A673 (cell line): ENCODE results near the gene LUC7L2. TPM values are rescaled to one million over a fixed set of nuclear protein-coding genes. Genes with fewer than 3 reads are reported as not detected.
A peak's percentile ranks its signal among the peaks of the same experiment; 100 is the strongest.
"Not testable (repeated sequence)": the region's sequence is repeated elsewhere in the genome, so short reads cannot be mapped to it uniquely, and the experiment has no call there.

ENCODE experiments used
- BruUV-seq: library from RNA; stranded (reverse); fragments of 400-500 nt; replicated peaks from 2 replicates; lab custom pipeline; 2021; lab: Mats Ljungman, UMichigan
- CTCF ChIA-PET: fragments of 300-600 bp; sonication (Branson Sonifier 250); formaldehyde crosslinking; loops from one replicate; lab custom pipeline; 2022; ENCODE audit warnings: antibody characterized with exemption; lab: Charles Lee
- POLR2A ChIA-PET: fragments of 300-600 bp; sonication (Branson Sonifier 250); formaldehyde crosslinking; loops from one replicate; lab custom pipeline; 2022; ENCODE audit warnings: antibody characterized with exemption; ENCODE audit not compliant: low non-redundant PET; lab: Charles Lee
- DNase-seq: peaks from one replicate; pipeline ENCODE4 v3.0.0-alpha.2; 2015; ENCODE audit warnings: low spot score
- H3K27ac ChIP-seq: fragments of 200-600 bp; sonication (generic); 2 replicates; pipeline ENCODE4 v1.5.1; 2016; ENCODE audit warnings: mixed run types, low read depth, mild to moderate bottlenecking, mixed read lengths, antibody characterized with exemption, low read length; ENCODE audit not compliant: poor library complexity, severe bottlenecking
- H3K27me3 ChIP-seq: fragments of 200-600 bp; sonication (generic); replicated peaks from 2 replicates; pipeline ENCODE4 v1.6.1; 2017; ENCODE audit warnings: mixed run types, low read depth, mild to moderate bottlenecking, mixed read lengths, antibody characterized with exemption, low read length; ENCODE audit not compliant: insufficient read depth, poor library complexity
- H3K36me3 ChIP-seq: fragments of 200-600 bp; sonication (generic); 2 replicates; pipeline ENCODE4 v1.6.1; 2016; ENCODE audit warnings: mixed run types, mild to moderate bottlenecking, mixed read lengths, antibody characterized with exemption, low read length; ENCODE audit not compliant: insufficient read depth, poor library complexity, severe bottlenecking
- H3K4me1 ChIP-seq: fragments of 200-600 bp; sonication (generic); 2 replicates; pipeline ENCODE4 v1.6.1; 2017; ENCODE audit warnings: mixed run types, mild to moderate bottlenecking, mixed read lengths, antibody characterized with exemption, low read length; ENCODE audit not compliant: insufficient read depth, poor library complexity, severe bottlenecking
- H3K4me3 ChIP-seq: fragments of 200-600 bp; sonication (generic); 2 replicates; pipeline ENCODE4 v1.5.1; 2016; ENCODE audit warnings: low read depth, mixed run types, mild to moderate bottlenecking, mixed read lengths, low read length; ENCODE audit not compliant: poor library complexity, severe bottlenecking
- H3K9me3 ChIP-seq: fragments of 200-600 bp; sonication (generic); 2 replicates; pipeline ENCODE4 v1.6.1; 2016; ENCODE audit warnings: mixed run types, low read depth, mild to moderate bottlenecking, mixed read lengths, antibody characterized with exemption, low read length; ENCODE audit not compliant: poor library complexity, severe bottlenecking
- CTCF ChIP-seq: fragments of 300-800, 200-600 bp; sonication (generic); conservative IDR thresholded peaks from 2 replicates; pipeline ENCODE4 v1.5.1; 2017; ENCODE audit warnings: low read depth, mild to moderate bottlenecking, antibody characterized with exemption, low read length, moderate library complexity, mixed read lengths
- EZH2 ChIP-seq: fragments of 200-600 bp; sonication (generic); IDR thresholded peaks from 2 replicates; pipeline ENCODE4 v1.6.1; 2017; ENCODE audit warnings: borderline replicate concordance, low read depth, mild to moderate bottlenecking, mixed read lengths, antibody characterized with exemption, low read length; ENCODE audit not compliant: poor library complexity, severe bottlenecking
- intact Hi-C: fragments of 100-400 bp; cut with micrococcal nuclease; formaldehyde crosslinking; loops from one replicate; pipeline ENCODE4 v1.10.0; 2022; ENCODE audit not compliant: unreplicated experiment
- total RNA-seq: library from RNA; stranded (reverse); gene quantifications from 2 replicates; pipeline ENCODE4 v1.2.3, GENCODE V29; 2021

Gene LUC7L2
- total RNA-seq, 1 experiment from 2014 or later: 107 TPM

- no peak overlapping the region for H3K27ac ChIP-seq
- H3K36me3 ChIP-seq: no peaks in the 10 kb centered on the region
- POLR2A ChIA-PET: no interaction called here
- CTCF ChIA-PET: interaction anchor here (0.6 to 0.7 kb wide), 2 partner anchors 19 to 75 kb away, joined by 3 to 4 read pairs; no protein-coding TSS in a partner anchor
- DNase-seq: peak; percentile 24
- no peaks in the 10 kb centered on the region for H3K27me3 ChIP-seq
- intact Hi-C loops: no loop called here
- no peaks in the 10 kb centered on the region for H3K9me3 ChIP-seq
- H3K4me1 ChIP-seq: no peaks in the 10 kb centered on the region
- H3K4me3 ChIP-seq: no peak overlapping the region
- no TSS peak for BruUV-seq
- TF ChIP-seq CTCF (peak; percentile 42), EZH2 (no peak)
These were observed 38.5 kb upstream of the LUC7L2 start for GRCh38 chr7:139321071-139321745.

- DNase-seq, BruUV-seq, intact Hi-C loops, H3K4me1 ChIP-seq, H3K36me3 ChIP-seq, POLR2A ChIA-PET, H3K27ac ChIP-seq, H3K9me3 ChIP-seq, H3K4me3 ChIP-seq, H3K27me3 ChIP-seq: not testable (repeated sequence)
- CTCF ChIA-PET: interaction anchor here (0.7 kb wide), 1 partner anchor 228 kb away, joined by 3 read pairs; no protein-coding TSS in a partner anchor
These were observed 35.0 kb upstream of the LUC7L2 start for GRCh38 chr7:139324709-139325108.

GRCh38 chr7:139328375-139328774 lies 31.3 kb upstream of the LUC7L2 start:
- Histone ChIP-seq H3K27ac (no peak overlapping the region), H3K27me3 (no peaks in the 10 kb centered on the region), H3K4me1 (no peaks in the 10 kb centered on the region), H3K36me3 (no peaks in the 10 kb centered on the region), H3K4me3 (no peak overlapping the region), H3K9me3 (no peaks in the 10 kb centered on the region)
- no TSS peak for BruUV-seq
- POLR2A ChIA-PET: no interaction called here
- DNase-seq: no peak
- TF ChIP-seq EZH2 (no peak), CTCF (no peak)
- intact Hi-C loops: no loop called here
- CTCF ChIA-PET: interaction anchor here (0.5 kb wide), 1 partner anchor 101 kb away, joined by 5 read pairs; no protein-coding TSS in a partner anchor
